ENCODE measurements around the gene RSAD1.
A peak's percentile ranks its signal among the peaks of the same experiment; 100 is the strongest.
"Not testable (repeated sequence)": the region's sequence is repeated elsewhere in the genome, so short reads cannot be mapped to it uniquely, and the experiment has no call there.

The RSAD1 gene

GRCh38 chr17:50472761-50473161 lies 5.9 kb upstream of the RSAD1 start:
- not testable (repeated sequence) for DNase-seq (ENCODE audit: low spot score)

GRCh38 chr17:50473901-50474300 lies 4.8 kb upstream of the RSAD1 start:
- no peak for DNase-seq (ENCODE audit: low spot score)

DNA sequence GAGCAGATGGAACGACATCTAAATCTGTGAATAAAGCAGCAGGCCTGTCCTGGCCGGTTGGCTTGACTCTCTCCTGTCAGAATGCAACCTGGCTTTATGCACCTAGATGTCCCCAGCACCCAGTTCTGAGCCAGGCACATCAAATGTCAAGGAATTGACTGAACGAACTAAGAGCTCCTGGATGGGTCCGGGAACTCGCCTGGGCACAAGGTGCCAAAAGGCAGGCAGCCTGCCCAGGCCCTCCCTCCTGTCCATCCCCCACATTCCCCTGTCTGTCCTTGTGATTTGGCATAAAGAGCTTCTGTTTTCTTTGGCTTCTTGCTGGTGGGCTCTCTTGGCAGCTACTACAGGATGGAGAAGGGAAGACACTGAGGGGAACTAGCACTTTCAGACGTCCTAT lies 4.1 kb upstream of the RSAD1 start:
- no peak for DNase-seq (ENCODE audit: low spot score)

- no peak for DNase-seq (ENCODE audit: low spot score)
These were observed 3.3 kb upstream of the RSAD1 start for GRCh38 chr17:50475362-50475761.

DNA sequence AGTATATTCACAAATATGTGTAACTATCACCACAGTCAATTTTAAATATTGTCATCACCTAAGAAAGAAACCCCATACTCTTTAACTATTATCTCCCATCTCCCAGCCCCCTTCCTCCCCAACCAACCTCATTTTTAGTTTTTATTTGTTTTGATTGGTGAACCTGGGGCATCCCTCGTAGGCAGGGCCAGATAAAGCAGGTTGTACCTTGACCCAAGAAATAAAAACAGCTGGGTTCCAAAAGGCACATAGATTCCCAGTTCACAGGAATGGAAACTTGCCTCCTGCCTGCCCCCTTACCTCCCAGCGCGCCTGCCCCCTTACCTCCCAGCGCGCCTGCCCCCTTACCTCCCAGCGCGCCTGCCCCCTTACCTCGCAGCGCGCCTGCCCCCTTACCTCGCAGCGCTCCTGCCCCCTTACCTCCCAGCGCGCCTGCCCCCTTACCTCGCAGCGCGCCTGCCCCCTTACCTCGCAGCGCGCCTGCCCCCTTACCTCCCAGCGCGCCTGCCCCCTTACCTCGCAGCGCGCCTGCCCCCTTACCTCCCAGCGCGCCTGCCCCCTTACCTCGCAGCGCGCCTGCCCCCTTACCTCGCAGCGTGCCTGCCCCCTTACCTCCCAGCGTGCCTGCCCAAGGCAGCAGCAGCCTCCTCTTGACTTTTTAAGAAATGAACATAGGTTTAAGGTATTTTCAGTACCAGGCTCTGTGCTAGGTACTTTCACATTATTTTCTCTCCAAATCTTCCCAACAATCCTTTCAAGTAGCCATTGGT lies 2.7 kb upstream of the RSAD1 start:
- DNase-seq (ENCODE audit: low spot score), result not testable (repeated sequence)

DNA sequence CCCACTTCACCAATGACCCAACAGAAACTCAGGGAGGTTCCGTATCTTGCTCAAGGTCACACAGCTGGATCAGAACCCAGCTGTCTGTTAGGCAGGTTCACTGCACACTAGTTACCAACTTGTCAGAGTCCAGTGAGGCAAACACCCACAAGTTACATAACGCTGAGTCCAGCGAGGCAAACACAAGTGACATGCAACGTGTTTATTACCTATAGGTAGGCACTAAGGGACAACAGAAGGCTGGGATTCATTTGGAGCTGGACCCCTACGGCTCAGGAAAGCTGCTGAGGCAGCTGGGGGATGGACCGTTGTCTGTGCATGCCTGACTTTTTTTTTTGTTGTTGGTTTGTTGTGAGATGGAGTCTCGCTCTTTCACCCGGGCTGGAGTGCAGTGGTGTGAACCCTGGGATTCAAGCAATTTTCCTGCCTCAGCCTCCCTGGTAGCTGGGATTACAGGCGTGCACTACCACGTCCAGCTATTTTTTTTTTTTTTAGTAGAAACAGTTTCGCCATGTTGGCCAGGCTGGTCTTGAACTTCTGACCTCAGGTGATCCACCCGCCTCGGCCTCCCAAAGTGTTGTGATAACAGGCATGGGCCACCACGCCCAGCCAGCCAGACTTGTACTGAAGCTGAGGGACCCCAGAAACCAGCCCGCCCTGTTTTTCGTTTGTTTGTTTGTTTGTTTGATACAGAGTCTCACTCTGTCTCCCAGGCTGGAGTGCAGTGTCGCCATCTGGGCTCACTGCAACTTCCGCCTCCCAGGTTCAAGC lies 1.9 kb upstream of the RSAD1 start:
- DNase-seq (ENCODE audit: low spot score), result no peak

DNA sequence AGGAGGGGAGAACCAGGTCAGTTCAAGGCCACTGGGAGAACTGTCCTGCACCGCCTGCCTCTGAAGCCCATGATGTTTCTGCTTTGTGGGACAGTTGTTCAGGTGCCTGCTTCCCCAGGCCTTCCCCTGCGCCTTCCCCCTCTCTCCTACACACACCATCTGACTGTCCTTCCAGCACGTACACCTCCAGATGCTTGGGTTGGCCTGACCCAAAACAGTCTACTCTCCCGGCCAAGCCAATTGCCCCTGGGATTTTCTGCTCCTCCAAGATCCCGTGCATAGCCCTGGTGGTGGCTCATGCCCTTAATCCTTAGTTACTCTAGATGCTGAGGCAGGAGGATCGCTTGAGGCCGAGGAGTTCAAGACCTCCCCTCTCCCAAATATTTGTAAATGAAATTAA lies 684 bp upstream of the RSAD1 start:
- DNase-seq (ENCODE audit: low spot score), result no peak

- DNase-seq (ENCODE audit: low spot score), result peak; percentile 81
These were observed 972 bp downstream of the RSAD1 start for GRCh38 chr17:50479522-50480141.

DNA sequence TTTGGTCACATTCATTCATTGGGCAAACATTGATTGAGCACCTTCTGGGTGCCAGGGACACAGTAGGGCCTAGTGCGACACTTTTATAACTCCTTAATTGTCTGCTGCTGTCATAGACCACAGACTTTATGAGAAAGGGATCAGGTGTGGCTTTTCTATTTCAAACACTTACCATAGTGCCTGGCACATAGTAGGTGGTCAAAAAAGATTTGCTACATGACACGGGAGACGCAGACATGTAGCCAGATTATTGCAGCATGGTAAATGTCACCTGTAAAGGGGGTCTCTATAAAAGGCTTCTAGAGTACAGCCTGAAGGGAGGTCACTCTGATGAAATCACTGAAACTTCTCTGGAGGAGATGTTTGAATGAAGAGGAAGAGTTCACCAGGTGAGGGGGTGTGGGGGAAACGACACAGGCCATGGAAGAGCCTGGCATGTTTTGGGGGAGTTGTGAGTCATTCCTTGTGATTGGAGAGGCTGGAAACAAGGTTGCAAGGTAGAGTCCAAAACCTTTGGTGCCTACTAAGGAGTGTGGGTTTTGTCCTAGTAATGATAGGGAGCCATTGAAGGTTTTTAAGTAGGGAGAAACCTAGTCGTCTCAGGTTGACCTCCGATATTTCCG lies 1.6 kb downstream of the RSAD1 start:
- no peak for DNase-seq (ENCODE audit: low spot score)

DNA sequence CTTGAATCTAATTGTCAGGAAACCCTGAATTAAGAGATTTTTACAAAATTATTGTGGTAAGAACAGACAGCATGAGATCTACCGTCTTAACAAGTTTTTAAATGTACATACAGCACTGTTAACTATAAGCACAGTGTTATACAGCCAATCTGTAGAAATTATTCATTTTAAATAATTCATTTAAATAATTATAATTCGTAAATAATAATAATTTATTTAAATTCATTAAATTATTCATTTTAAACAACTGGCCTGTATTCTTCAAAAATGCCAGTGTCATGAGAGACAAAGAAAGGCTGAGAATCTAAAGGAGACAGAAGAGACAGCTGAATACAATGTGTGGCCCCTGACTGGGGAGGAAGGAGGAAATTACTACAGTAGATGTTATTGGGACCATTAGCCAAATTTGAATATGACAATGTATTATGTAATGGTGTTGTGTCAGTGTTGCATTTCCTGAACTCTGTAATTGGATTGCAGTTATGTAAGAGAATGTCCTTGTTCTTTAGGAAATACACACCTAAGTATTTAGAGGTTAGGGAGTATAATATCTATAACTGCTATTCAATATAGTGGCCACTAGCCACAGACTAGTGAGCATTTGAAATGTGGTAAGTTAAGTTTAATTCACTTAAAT lies 2.3 kb downstream of the RSAD1 start:
- no peak for DNase-seq (ENCODE audit: low spot score)

DNA sequence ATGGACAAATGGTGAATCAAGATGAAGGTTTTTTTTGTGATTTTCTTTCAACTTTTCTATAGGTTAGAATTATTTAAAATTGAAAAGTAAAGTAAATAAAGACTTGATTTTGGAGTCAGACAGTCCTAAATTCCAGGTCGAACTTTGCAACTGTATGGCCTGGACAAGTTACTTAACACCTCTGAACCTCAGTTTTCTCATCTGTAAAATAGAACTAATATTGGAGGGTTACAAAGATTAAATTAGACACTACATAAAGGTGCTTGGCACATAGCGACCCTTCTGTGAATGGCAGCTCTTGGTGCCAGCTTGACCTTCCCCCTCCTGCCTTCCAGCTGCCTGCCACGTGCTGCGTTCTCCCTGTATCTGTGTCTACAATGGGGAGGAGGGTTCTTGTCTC lies 3.0 kb downstream of the RSAD1 start:
- DNase-seq (ENCODE audit: low spot score), result no peak

- no peak for DNase-seq (ENCODE audit: low spot score)
These were observed 3.5 kb downstream of the RSAD1 start for GRCh38 chr17:50482110-50482509.

- DNase-seq (ENCODE audit: low spot score), result peak; percentile 56
These were observed 3.9 kb downstream of the RSAD1 start for GRCh38 chr17:50482516-50482915.

DNA sequence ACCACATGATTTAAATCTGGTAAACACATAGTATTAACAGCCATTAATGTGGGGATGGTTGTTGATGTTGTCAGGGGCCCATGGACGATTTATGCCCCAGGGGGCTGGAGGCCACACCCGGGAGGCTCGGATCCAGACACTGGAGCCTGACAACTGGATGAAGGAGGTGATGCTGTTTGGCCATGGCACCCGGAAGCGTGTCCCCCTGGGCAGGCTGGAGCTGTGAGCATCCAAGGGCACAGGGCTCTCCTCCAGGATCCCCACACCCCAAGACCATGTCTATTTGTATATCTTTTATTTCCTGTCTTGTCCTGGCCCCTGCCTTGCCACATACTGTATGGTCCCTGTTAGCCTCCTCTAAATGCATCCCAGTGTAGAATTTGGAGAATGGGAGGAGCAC lies 4.6 kb downstream of the RSAD1 start:
- DNase-seq (ENCODE audit: low spot score), result no peak

DNA sequence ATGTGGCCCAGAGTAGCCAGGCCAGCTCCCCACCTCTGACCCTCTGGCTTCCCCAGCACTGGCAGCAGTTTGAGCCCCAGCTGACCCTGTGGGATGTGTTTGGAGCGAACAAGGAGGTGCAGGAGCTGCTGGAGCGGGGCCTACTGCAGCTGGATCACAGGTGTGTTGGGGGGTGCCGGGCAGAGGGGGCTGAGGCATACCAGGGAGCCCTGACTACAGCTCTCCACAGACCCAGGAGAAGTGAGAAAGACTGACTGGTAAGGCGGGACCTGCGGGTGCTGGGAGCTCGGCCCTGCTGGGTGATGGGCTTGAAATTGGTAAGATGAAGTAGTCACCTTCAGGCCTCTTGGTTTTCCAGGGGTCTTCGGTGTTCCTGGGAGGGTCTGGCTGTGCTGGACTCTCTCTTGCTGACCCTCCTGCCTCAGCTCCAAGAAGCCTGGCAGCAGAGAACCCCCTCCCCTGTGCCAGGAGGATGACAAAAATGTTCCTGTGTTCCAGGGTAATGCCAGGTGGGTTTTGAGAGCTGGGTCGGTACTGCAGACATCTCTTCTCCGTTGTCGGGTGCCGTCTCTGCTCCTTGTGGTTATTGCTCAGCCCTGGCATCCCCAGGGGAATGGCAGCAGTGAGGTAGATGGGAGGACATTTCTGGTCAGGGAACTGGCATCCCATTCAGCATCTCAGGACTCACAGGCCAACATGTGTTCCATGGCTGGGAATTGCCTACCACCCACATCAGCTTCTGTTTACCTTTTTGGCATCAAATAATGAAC lies 5.9 kb downstream of the RSAD1 start:
- DNase-seq (ENCODE audit: low spot score), result no peak

GRCh38 chr17:50487213-50488096 lies 8.8 kb downstream of the RSAD1 start:
- DNase-seq (ENCODE audit: low spot score), result no peak

DNA sequence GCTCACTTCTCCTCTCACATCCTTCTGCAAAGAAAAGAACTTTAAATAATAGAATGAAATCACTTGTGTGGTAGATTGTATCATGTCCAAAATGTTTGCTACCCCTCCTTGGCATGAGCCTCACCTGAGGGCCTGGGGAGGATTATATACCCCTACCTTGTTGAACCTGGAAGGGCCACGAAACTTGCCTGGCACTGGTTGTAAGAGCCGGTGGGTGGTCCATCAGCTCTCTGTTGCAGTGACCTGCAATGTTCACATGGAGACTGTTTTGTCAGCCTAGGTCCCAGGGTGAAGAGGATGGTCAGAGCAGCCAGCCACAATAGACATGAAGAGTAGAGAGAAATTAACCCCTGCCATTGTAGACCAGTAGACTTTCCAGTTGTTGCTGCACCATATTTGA lies 10.2 kb downstream of the RSAD1 start:
- no peak for DNase-seq (ENCODE audit: low spot score)

DNA sequence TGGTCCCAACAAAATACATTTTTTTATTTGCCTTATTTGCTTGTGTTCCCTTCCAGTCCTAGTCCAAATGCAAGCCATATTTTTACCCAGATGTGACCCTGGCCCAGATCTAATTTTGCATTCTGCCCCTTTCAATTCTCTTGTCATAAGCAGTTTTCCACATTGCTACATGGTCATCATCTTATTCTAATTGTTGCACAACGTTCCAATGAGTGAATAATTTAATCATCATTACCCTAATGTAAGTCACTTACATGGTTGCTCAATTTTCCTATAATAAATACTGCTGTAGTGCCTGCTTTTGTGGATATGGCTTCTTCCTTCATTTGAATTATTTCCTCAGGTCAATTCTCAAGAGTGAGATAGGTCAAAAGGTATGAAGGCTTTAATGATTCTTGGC lies 12.8 kb downstream of the RSAD1 start:
- no peak for DNase-seq (ENCODE audit: low spot score)

- DNase-seq (ENCODE audit: low spot score), result no peak
These were observed 13.6 kb downstream of the RSAD1 start for GRCh38 chr17:50492214-50492613.

DNA sequence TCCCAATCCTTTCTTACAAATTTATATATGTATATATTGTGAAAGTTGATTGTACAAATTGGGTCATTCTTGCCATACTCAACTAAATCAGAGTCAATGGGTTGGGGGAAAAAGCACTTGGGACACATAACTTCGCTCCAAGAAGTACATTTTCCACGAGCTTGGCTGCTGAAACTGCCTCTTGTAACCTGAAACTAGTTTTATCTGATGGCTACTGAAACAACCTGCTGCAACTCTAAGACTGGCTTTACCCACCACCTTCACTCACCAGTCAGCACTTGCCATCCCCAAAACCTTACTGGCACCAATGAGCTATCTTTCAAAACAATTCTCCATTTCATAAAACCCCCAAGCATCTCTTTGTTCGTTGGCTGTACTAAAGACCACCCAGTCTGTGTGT lies 15.1 kb downstream of the RSAD1 start:
- DNase-seq (ENCODE audit: low spot score), result no peak

All from germinal center (tissue), 1 donor.